ENCODE measurements around the gene SMC1B.

The SMC1B gene

GRCh38 chr22:45397806-45398205 is 15.6 kb downstream of the SMC1B start:
- TF ChIP-seq POLR2AphosphoS5 (IDR thresholded peaks at IDR 0.05; ENCODE audit: low read depth, low read length): no peak
- no peak for TF ChIP-seq SIN3A (IDR thresholded peaks at IDR 0.05; ENCODE audit: borderline replicate concordance, insufficient read depth, low read length)
- no peak for TF ChIP-seq FOXP2 (optimal IDR thresholded peaks at IDR 0.05; ENCODE audit: borderline replicate concordance, extremely low read depth, extremely low read length, insufficient read depth)
- no peak for TF ChIP-seq TAF1 (IDR thresholded peaks at IDR 0.05; ENCODE audit: borderline replicate concordance, insufficient read depth, low read length)

- TF ChIP-seq FOXP2 (optimal IDR thresholded peaks at IDR 0.05; ENCODE audit: borderline replicate concordance, extremely low read depth, extremely low read length, insufficient read depth) (no peak), SIN3A (IDR thresholded peaks at IDR 0.05; ENCODE audit: borderline replicate concordance, insufficient read depth, low read length) (no peak), POLR2AphosphoS5 (IDR thresholded peaks at IDR 0.05; ENCODE audit: low read depth, low read length) (no peak), TAF1 (IDR thresholded peaks at IDR 0.05; ENCODE audit: borderline replicate concordance, insufficient read depth, low read length) (no peak)
- TF ChIP-seq, protein P1, sequence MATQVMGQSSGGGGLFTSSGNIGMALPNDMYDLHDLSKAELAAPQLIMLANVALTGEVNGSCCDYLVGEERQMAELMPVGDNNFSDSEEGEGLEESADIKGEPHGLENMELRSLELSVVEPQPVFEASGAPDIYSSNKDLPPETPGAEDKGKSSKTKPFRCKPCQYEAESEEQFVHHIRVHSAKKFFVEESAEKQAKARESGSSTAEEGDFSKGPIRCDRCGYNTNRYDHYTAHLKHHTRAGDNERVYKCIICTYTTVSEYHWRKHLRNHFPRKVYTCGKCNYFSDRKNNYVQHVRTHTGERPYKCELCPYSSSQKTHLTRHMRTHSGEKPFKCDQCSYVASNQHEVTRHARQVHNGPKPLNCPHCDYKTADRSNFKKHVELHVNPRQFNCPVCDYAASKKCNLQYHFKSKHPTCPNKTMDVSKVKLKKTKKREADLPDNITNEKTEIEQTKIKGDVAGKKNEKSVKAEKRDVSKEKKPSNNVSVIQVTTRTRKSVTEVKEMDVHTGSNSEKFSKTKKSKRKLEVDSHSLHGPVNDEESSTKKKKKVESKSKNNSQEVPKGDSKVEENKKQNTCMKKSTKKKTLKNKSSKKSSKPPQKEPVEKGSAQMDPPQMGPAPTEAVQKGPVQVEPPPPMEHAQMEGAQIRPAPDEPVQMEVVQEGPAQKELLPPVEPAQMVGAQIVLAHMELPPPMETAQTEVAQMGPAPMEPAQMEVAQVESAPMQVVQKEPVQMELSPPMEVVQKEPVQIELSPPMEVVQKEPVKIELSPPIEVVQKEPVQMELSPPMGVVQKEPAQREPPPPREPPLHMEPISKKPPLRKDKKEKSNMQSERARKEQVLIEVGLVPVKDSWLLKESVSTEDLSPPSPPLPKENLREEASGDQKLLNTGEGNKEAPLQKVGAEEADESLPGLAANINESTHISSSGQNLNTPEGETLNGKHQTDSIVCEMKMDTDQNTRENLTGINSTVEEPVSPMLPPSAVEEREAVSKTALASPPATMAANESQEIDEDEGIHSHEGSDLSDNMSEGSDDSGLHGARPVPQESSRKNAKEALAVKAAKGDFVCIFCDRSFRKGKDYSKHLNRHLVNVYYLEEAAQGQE (IDR thresholded peaks at IDR 0.05; ENCODE audit: insufficient read depth in 1 of 2, low read depth in 2 of 2, low read length in 2 of 2): no peak
Observed at GRCh38 chr22:45389546-45389945, 23.9 kb downstream of the SMC1B start.

DNA sequence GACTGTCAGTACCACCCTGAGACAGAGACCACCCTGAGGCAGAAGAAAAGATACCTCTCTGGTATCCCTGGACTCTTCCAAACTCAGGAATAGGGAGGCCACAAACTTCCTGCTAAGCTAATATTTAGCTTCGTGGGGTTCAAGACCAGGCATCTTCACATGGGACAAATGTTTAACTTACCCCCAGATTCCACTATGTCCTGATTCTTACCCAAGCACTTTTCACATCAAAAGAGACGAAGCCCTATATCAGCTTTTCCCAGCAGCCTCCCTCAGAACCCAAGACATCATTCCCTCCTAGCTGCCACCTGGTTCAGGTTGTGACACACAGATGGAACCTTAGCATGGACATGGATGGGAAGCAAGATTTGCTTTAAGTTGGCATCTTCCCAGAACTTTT is 32.1 kb downstream of the SMC1B start:
- TF ChIP-seq SIN3A (IDR thresholded peaks at IDR 0.05; ENCODE audit: borderline replicate concordance, insufficient read depth, low read length): no peak
- no peak for TF ChIP-seq FOXP2 (optimal IDR thresholded peaks at IDR 0.05; ENCODE audit: borderline replicate concordance, extremely low read depth, extremely low read length, insufficient read depth)
- no peak for TF ChIP-seq POLR2AphosphoS5 (IDR thresholded peaks at IDR 0.05; ENCODE audit: low read depth, low read length)
- TF ChIP-seq, protein P1 (IDR thresholded peaks at IDR 0.05; ENCODE audit: insufficient read depth in 1 of 2, low read depth in 2 of 2, low read length in 2 of 2): no peak
- no peak for TF ChIP-seq TAF1 (IDR thresholded peaks at IDR 0.05; ENCODE audit: borderline replicate concordance, insufficient read depth, low read length)

- TF ChIP-seq TAF1 (IDR thresholded peaks at IDR 0.05; ENCODE audit: borderline replicate concordance, insufficient read depth, low read length): no peak
- TF ChIP-seq SIN3A (IDR thresholded peaks at IDR 0.05; ENCODE audit: borderline replicate concordance, insufficient read depth, low read length): no peak
- TF ChIP-seq POLR2AphosphoS5 (IDR thresholded peaks at IDR 0.05; ENCODE audit: low read depth, low read length): no peak
- TF ChIP-seq, protein P1 (IDR thresholded peaks at IDR 0.05; ENCODE audit: insufficient read depth in 1 of 2, low read depth in 2 of 2, low read length in 2 of 2): no peak
- TF ChIP-seq FOXP2 (optimal IDR thresholded peaks at IDR 0.05; ENCODE audit: borderline replicate concordance, extremely low read depth, extremely low read length, insufficient read depth): no peak
Observed at GRCh38 chr22:45376703-45377102, 36.7 kb downstream of the SMC1B start.

DNA sequence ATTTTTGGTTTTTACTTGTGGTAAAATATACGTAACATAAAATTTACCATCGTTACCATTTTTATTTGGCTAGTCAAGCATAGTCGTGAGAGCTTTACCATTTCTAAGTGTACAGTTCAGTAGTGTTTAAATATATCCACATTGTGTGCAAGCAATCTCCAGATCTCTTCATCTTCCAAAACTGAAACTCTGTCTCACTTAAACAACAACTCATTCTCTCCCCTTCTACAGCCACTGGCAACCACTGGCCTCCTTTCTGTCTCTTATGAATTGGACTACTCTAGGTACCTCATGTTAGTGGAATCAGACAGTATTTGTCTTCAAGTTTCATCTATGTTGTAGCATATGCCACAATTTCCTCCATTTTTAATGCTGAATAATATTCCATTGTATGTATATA is 37.4 kb downstream of the SMC1B start:
- TF ChIP-seq FOXP2 (optimal IDR thresholded peaks at IDR 0.05; ENCODE audit: borderline replicate concordance, extremely low read depth, extremely low read length, insufficient read depth) (no peak), TAF1 (IDR thresholded peaks at IDR 0.05; ENCODE audit: borderline replicate concordance, insufficient read depth, low read length) (no peak), SIN3A (IDR thresholded peaks at IDR 0.05; ENCODE audit: borderline replicate concordance, insufficient read depth, low read length) (no peak), POLR2AphosphoS5 (IDR thresholded peaks at IDR 0.05; ENCODE audit: low read depth, low read length) (no peak)
- TF ChIP-seq, protein P1 (IDR thresholded peaks at IDR 0.05; ENCODE audit: insufficient read depth in 1 of 2, low read depth in 2 of 2, low read length in 2 of 2): no peak

Measured in PFSK-1 (cell line).